NCI-H1092 (cell line): ENCODE data around the gene COMMD2.

ENCODE experiments used
- DNase-seq: peaks from one replicate; lab custom pipeline; 2025; lab: John Stamatoyannopoulos, UW

COMMD2 gene

GRCh38 chr3:149752051-149752787 is at the start of gene COMMD2:
Gene COMMD2 (minus strand): TSS chr3:149752489. CDS start chr3:149752444, 45 bp downstream.
- DNase-seq, result peak; percentile 86

- DNase-seq, result no peak
Measured at GRCh38 chr3:149801639-149802038, 49.4 kb upstream of the COMMD2 start.

GRCh38 chr3:149801195-149801594 is 48.9 kb upstream of the COMMD2 start:
- no peak for DNase-seq

GRCh38 chr3:149800693-149801092 is 48.4 kb upstream of the COMMD2 start:
- no peak for DNase-seq

GRCh38 chr3:149796026-149796425 is 43.7 kb upstream of the COMMD2 start:
- DNase-seq, result no peak

GRCh38 chr3:149792452-149793270 is 40.4 kb upstream of the COMMD2 start, which contains the start of gene ANKUB1:
Gene ANKUB1 (minus strand): TSS chr3:149792554. CDS start chr3:149792366, 188 bp downstream.
- no peak for DNase-seq

GRCh38 chr3:149790698-149791097 is 38.4 kb upstream of the COMMD2 start:
- DNase-seq, result no peak

GRCh38 chr3:149790268-149790667 is 38.0 kb upstream of the COMMD2 start:
- no peak for DNase-seq

- DNase-seq, result no peak
Measured at GRCh38 chr3:149784064-149784704, 31.9 kb upstream of the COMMD2 start.

- no peak for DNase-seq
Measured at GRCh38 chr3:149783576-149783975, 31.3 kb upstream of the COMMD2 start.

GRCh38 chr3:149781741-149782140 is 29.5 kb upstream of the COMMD2 start:
- no peak for DNase-seq

GRCh38 chr3:149781211-149781610 is 28.9 kb upstream of the COMMD2 start:
- DNase-seq, result no peak

- DNase-seq, result no peak
Measured at GRCh38 chr3:149777414-149778214, 25.3 kb upstream of the COMMD2 start.

GRCh38 chr3:149776170-149776569 is 23.9 kb upstream of the COMMD2 start:
- DNase-seq, result no peak

- no peak for DNase-seq
Measured at GRCh38 chr3:149772861-149773260, 20.6 kb upstream of the COMMD2 start.

- peak; percentile 31 for DNase-seq
Measured at GRCh38 chr3:149771652-149772271, 19.5 kb upstream of the COMMD2 start.

- DNase-seq, result no peak
Measured at GRCh38 chr3:149770246-149770645, 18.0 kb upstream of the COMMD2 start.

GRCh38 chr3:149768704-149769103 is 16.4 kb upstream of the COMMD2 start:
- no peak for DNase-seq

- no peak for DNase-seq
Measured at GRCh38 chr3:149767720-149768119, 15.4 kb upstream of the COMMD2 start.

- no peak for DNase-seq
Measured at GRCh38 chr3:149765762-149766334, 13.6 kb upstream of the COMMD2 start.

- no peak for DNase-seq
Measured at GRCh38 chr3:149764302-149764701, 12.0 kb upstream of the COMMD2 start.
